ENCODE measurements around the gene RPTOR.

Gene RPTOR

DNA sequence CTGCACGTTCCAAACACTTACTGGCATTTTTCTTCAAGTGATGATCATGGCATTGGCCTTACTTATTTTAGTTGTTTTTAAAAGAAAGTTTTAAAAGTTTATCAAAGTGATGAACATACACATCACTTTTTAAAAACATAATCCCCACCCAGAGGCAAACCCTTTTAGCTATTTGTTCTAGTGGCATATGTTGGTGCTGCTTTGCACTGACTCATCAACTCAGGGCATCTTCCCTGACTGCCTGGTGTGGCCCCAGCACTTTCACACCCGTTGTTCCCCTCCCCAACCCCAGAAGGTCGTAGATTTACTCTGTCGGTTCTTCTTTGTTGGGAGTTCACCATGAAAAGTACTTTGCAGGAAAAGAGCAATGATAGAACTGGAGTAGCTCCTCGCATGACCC is 161.3 kb downstream of the RPTOR start:
- FAIRE-seq = no peak

DNA sequence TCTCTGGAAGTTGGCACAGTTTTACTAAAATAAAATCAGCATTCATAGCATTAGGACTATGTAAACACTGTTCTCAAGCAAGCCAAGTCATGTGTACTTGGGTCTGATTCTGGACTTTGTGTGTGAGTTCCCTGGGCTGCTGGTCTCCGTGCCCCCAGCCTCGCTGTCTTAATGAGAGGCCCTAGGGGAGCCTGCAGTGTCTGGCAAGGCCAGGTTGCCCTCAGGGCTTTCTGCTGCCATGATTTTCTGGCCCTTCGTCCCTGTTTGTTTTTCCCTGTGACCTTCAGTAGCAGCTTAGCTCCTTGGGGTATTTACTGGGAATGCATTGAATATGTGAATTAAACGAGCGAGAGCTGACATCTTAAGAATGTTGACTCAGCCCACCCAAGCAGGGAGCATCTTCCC is 161.8 kb downstream of the RPTOR start:
- DNase-seq (ENCODE audit: insufficient read length, low spot score) = no peak

More for the DNA sequence above, 161.3 kb downstream of the RPTOR start:
- DNase-seq (ENCODE audit: insufficient read length, low spot score) = no peak

DNA sequence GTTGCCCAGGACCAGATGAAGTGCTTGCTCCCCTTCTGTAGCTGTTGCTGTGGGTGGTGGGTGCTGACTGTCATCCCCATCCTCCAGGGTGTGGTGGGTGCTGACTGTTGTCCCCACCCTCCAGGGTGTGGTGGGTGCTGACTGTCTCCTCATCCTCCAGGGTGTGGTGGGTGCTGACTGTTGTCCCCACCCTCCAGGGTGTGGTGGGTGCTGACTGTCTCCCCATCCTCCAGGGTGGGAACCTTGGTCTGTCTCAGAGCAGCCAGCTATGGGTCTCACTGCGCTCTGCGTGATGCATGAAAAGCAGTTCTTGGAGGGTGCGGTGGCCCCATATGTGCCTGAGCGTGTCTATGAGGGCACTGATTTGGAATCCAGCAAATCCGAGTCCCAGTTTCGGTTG is 163.8 kb downstream of the RPTOR start:
- FAIRE-seq = no peak
- no peak for DNase-seq (ENCODE audit: insufficient read length, low spot score)

More for the DNA sequence above, 161.8 kb downstream of the RPTOR start:
- no peak for FAIRE-seq

DNA sequence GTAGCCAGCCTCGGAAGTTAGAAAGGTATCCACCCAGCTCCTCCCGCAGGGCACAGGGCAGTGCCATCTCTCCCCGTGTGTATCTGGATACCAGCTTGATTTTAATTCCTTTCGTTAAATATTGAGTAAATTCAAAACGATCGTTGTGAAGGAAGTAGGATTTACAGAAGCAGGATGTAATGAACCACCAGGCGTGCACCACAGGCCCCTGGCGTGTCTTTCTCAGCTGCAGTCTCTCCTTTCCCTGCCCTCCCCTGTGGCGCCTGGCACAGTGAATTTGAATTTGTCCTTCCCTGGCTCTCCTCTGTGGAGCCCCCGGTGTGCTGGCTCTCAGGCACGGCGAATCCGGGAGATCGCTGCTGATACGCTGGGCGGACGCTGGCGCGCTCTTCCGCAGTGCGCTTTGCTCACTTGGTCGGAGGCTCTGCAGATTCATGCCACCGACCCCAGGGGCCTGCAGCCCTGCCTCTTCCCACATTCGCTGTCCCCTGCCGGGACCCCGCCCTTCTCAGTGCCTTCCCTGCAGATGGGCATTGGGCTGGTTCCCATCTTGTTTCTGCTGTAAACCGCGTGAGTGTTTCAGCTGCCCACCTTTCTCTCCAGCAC is 164.6 kb downstream of the RPTOR start:
- FAIRE-seq (no peak), DNase-seq (ENCODE audit: insufficient read length, low spot score) (no peak)

- no peak for DNase-seq (ENCODE audit: insufficient read length, low spot score)
- FAIRE-seq = no peak
These were observed 166.2 kb downstream of the RPTOR start for GRCh38 chr17:80710714-80711302.

DNA sequence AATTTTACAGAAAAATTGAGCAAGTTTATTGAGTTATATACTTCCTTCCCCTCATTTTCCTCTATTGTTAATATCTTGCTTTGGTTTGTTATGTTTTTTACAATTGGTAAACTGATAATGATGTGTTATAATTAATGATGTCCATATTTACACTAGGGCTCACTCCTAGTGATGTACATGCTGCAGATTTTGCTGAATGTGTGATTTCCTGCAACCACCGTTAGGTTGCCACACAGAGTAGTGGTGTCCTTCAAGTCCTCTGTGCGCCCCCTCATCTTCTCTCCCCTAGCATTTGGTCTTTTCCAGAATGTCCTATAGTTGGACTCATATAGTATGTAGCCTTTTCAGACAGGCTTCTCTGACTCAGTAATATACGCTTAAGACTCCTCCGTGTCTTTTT is 167.5 kb downstream of the RPTOR start:
- DNase-seq (ENCODE audit: insufficient read length, low spot score) (no peak), FAIRE-seq (no peak)

DNA sequence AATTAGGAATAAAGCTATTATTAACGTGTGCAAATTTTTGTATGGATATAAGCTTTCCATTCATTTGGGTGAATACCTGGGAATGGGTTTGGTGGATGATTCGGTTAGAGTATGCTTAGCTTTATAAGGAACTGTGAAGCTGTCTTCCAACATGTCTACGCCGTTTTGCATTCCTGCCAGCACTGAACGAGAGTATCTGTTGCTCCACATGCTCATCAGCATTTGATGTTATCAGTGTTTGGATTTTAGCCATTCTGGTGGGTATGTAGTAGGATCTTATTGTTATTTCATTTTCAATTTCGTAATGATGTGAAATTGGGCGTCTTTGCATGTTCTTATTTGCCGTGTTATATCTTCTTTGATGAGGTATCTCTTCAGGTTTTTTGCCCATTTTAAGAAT is 168.0 kb downstream of the RPTOR start:
- FAIRE-seq (no peak), DNase-seq (ENCODE audit: insufficient read length, low spot score) (no peak)

DNA sequence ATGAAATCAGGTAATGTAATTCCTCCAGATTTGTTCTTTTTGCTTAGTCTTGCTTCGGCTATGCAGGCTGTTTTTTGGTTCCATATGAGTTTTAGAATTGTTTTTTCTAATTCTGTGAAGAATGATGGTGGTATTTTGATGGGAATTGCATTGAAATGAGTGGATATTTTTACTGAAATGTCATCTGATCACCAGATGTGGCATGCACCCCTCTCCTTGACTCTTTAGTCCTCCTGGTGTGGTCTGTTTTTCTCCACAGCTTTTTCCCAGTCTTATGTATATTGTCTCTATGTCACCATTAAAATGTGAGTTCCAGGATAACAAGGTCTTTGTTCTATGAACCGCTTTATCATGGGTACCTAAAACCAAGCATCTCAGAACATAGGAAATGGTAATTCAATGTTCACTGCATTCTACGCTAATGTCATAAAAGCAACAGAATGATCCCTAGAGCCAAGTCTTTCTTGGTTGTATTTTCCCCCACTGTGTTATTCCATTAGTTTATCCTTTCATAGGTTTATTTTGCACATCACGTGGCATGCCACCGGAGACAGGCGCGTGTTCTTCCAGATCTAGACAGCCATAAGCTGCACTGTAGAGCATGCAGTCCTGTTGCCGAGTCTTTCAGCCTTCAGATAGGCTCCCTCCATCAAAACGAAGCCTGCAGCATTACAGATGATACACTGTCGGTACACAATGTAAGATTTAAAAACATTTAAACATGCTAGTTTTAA is 172.5 kb downstream of the RPTOR start:
- FAIRE-seq (no peak), DNase-seq (ENCODE audit: insufficient read length, low spot score) (no peak)

- DNase-seq (ENCODE audit: insufficient read length, low spot score) = no peak
- FAIRE-seq = no peak
These were observed 173.1 kb downstream of the RPTOR start for GRCh38 chr17:80717720-80718083.

- FAIRE-seq (no peak), DNase-seq (ENCODE audit: insufficient read length, low spot score) (no peak)
These were observed 173.8 kb downstream of the RPTOR start for GRCh38 chr17:80718428-80718827.

- FAIRE-seq = no peak
- DNase-seq (ENCODE audit: insufficient read length, low spot score) = no peak
These were observed 174.8 kb downstream of the RPTOR start for GRCh38 chr17:80719449-80719848.

DNA sequence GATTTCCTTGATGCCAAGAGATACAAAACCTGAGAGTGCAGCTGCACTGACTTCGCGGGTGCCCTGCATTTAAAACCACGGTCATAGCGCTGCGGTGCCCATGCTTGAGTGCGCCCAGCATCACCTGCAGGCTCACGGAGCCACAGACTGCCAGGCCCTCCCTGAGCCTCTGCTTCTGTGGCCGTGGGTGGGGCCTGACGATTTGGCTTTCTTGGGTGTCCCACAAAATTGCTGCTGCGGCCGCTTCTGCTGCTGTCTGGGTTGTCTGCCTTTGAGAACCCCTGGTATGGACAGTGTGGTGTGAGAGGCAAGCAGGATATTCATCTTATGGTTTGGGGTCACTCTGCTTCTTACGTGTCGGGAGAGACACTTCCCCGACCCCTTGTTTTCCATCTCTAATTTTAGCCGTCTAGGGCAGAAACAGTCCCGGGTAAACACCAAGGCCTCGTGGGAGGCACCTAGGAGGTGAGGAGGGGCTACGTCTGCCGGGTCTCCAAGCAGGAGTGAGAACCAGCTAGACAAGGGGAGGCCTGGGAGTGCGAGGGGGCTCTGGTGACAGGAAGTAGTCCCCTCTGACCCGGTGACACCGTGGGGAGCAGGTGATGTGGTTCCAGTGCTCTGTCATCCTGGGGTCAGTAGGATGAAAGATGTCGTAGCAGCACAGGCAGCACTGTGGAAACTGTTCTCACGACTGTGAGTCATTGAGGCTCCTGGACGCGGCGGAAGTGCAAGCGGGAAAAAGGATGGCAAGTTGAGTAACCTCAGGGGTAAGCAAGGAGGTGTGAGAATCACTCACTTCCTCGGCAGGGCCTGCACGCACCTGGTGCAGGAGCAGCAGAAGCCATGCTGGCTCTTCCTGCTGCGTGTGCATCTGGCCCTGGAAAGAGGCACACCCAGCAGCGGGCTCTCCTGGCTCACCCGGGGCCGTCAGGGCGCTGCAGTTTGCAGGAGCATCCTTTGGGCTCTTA is 176.3 kb downstream of the RPTOR start:
- FAIRE-seq (no peak), DNase-seq (ENCODE audit: insufficient read length, low spot score) (no peak)

- DNase-seq (ENCODE audit: insufficient read length, low spot score) (no peak), FAIRE-seq (no peak)
These were observed 178.0 kb downstream of the RPTOR start for GRCh38 chr17:80722661-80723060.

GRCh38 chr17:80724775-80725266 is 180.2 kb downstream of the RPTOR start:
- FAIRE-seq (no peak), DNase-seq (ENCODE audit: insufficient read length, low spot score) (no peak)

DNA sequence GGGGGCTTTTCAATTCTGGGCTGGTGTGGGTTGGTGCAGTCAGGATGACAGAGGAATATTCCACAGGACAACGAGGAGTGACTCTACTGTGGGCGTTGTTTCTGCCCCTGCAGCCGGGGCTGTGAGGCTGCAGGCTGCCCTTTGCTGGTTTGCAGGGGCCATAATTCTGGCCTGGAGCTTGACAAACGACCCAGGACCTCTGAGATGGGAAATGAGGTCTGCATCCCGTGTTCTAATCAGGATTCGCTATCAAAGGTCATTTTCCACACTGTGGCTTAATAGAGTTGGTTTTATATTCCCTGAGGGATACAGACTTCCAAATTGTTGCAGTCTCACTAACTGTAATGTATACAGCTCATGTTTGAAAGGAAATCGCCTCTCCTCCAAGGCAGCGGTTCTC is 180.9 kb downstream of the RPTOR start:
- DNase-seq (ENCODE audit: insufficient read length, low spot score) (no peak), FAIRE-seq (no peak)

DNA sequence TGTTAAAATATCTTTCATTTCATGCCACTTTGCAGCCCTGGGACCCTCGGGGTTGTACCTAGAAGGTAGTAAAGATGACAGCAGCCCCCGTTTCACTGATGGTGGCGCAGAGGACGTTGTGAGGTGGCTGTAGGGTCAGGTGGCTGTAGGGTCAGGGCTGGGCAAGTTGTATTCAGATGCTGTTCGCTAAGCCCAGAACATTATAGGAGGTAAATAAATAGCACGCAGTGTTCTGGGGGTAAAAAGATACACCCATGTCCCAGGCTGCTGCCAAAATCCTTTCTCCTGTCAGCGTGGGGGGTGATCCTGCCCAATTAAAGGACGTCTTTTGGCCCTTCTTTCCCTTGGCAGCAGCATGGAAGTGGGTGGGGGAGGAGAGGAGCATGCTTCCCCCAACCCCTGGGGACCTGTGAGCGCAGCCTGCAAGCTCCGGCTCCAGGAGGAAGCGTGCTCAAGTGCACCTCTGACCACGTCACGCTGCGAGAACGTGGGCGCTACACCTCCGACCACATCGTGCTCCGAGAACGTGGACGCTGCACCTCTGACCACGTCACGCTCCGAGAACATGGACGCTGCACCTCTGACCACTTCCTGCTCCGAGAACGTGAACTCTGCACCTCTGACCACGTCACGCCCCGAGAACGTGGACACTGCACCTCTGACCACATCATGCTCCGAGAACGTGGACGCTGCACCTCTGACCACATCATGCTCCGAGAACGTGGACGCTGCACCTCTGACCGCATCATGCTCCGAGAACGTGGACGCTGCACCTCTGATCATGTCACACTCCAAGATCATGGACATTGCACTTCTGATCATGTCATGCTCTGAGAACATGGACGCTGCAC is 182.1 kb downstream of the RPTOR start:
- FAIRE-seq (no peak), DNase-seq (ENCODE audit: insufficient read length, low spot score) (no peak)

DNA sequence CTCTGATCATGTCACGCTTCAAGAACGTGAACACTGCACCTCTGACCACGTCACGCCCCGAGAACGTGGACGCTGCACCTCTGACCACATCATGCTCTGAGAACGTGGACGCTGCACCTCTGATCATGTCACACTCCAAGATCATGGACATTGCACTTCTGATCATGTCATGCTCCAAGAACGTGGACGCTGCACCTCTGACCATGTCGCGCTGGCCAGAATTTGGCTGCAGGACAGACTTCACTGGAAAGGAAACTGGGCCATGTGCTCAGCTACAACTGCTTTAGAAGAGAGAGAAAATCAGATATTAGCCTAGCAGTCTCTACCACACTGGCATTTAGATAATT is 182.7 kb downstream of the RPTOR start:
- DNase-seq (ENCODE audit: insufficient read length, low spot score) (no peak), FAIRE-seq (peak; percentile 33)

DNA sequence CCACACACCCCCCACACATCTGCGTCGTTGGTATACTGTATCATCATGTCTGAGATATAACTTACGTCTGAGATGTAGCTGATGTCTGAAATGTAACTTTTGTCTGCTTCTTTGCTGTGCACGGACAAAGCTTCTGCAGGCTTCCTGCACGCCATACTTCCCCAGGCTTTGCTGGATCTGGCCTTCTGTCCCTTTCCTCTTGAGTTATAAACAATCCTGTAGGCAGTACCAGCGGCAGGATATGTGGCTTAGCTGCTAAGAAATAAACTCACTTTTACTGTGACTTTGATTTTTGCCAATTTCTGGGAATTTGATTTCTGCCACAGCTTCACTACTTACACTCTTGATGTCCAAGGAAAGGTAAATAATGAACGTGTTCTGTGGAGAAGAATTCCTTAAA is 184.4 kb downstream of the RPTOR start:
- FAIRE-seq (peak; percentile 31), DNase-seq (ENCODE audit: insufficient read length, low spot score) (no peak)

GRCh38 chr17:80729761-80730160 is 185.1 kb downstream of the RPTOR start:
- FAIRE-seq (no peak), DNase-seq (ENCODE audit: insufficient read length, low spot score) (no peak)

GRCh38 chr17:80730739-80731138 is 186.1 kb downstream of the RPTOR start:
- DNase-seq (ENCODE audit: insufficient read length, low spot score) = no peak
- FAIRE-seq = no peak
